ENCODE measurements around the gene RPL32. TPM values are rescaled to one million over a fixed set of nuclear protein-coding genes. Genes with fewer than 3 reads are reported as not detected.

The RPL32 gene
- total RNA-seq, 1 experiment from 2014 or later: 1,853 TPM

GRCh38 chr3:12807066-12807465 is 34.3 kb downstream of the RPL32 start:
- TF ChIP-seq CTCF (IDR thresholded peaks at IDR 0.05 in 2 of 3, conservative IDR thresholded peaks at IDR 0.05 in 1 of 3; ENCODE audit: borderline replicate concordance in 1 of 3, insufficient read depth in 1 of 3, low read depth in 2 of 3, low read length in 2 of 3): peak in 2 of 3 experiments; percentile 27 to 32; a peak in 2 of 6 replicates
- peak; percentile 19; the same call in 1 of the 2 replicates for TF ChIP-seq RAD21 (IDR thresholded peaks at IDR 0.05; ENCODE audit: low read depth)
- TF ChIP-seq ATF3 (IDR thresholded peaks at IDR 0.05): no peak
- H3K79me2 ChIP-seq (ENCODE audit: insufficient read depth, low read length): no peaks in the 10 kb centered on the region
- no peaks in the 10 kb centered on the region for H3K27me3 ChIP-seq (ENCODE audit: insufficient read depth, low read length)
- peaks cover 9 to 16% of the 10 kb centered on the region in 2 experiments for H3K4me1 ChIP-seq (ENCODE audit: control insufficient read depth in 1 of 2, insufficient read depth in 2 of 2, low read length in 2 of 2)
- DNase-seq (ENCODE audit: low read depth, low spot score) (no peak), ATAC-seq (no peak)
- no peak overlapping the region for H3K4me3 ChIP-seq (replicated peaks in 1 of 2; ENCODE audit: low read depth in 1 of 2, low read length in 2 of 2)
- no peak overlapping the region for H3K27ac ChIP-seq (ENCODE audit: low read depth, low read length)
- BruUV-seq (replicated peaks): no TSS peak
- H4K20me1 ChIP-seq (ENCODE audit: insufficient read depth): no peaks in the 10 kb centered on the region
- H3K36me3 ChIP-seq (ENCODE audit: control insufficient read depth in 1 of 2, insufficient read depth in 2 of 2, low read length in 2 of 2): no peaks in the 10 kb centered on the region
- ChIA-PET CTCF (interaction anchor here (1.3 to 1.5 kb wide), 3 partner anchors 16 to 245 kb away, joined by 3 read pairs; no protein-coding TSS in a partner anchor), POLR2A (interaction anchor here (0.9 kb wide), 1 partner anchor 48 kb away, joined by 3 read pairs; the partner anchor contains the start of gene TMEM40), RAD21 (ENCODE audit: low non-redundant PET in 1 of 2, low total read pairs in 2 of 2, uncharacterized antibody in 2 of 2, unreplicated experiment in 2 of 2) (no interaction called here)
- no peak overlapping the region for H3K4me2 ChIP-seq (ENCODE audit: low read length)
- no peak overlapping the region for H2AFZ ChIP-seq (ENCODE audit: low read depth, low read length, poor library complexity, severe bottlenecking)
- intact Hi-C loops (cut with micrococcal nuclease): loop anchor here (2.0 kb wide), 1 partner anchor 100 kb away; no protein-coding TSS in a partner anchor
- no peaks in the 10 kb centered on the region for H3K9me3 ChIP-seq (ENCODE audit: control insufficient read depth in 1 of 2, insufficient read depth in 1 of 2, low read depth in 1 of 2, low read length in 2 of 2)
- no peak overlapping the region for H3K9ac ChIP-seq (ENCODE audit: low read length)
- no peaks in the 10 kb centered on the region for H3K9me2 ChIP-seq (ENCODE audit: insufficient read depth)

GRCh38 chr3:12803371-12803770 is 38.0 kb downstream of the RPL32 start:
- no peaks in the 10 kb centered on the region for H3K4me1 ChIP-seq (ENCODE audit: control insufficient read depth in 1 of 2, insufficient read depth in 2 of 2, low read length in 2 of 2)
- ChIA-PET CTCF (no interaction called here), RAD21 (ENCODE audit: low non-redundant PET in 1 of 2, low total read pairs in 2 of 2, uncharacterized antibody in 2 of 2, unreplicated experiment in 2 of 2) (no interaction called here)
- no peak for TF ChIP-seq SIN3A (IDR thresholded peaks at IDR 0.05; ENCODE audit: low read depth)
- no peak for TF ChIP-seq MAX (IDR thresholded peaks at IDR 0.05)
- TF ChIP-seq FOSL1 (IDR thresholded peaks at IDR 0.05; ENCODE audit: low read depth): no peak
- no peak for TF ChIP-seq EZH2phosphoT487 (IDR thresholded peaks at IDR 0.05; ENCODE audit: borderline replicate concordance)
- TF ChIP-seq ZNF274 (IDR thresholded peaks at IDR 0.05; ENCODE audit: low read depth, low read length): no peak
- no peak for TF ChIP-seq EGR1 (IDR thresholded peaks at IDR 0.05; ENCODE audit: low read depth)
- no peak for TF ChIP-seq SRF (IDR thresholded peaks at IDR 0.05; ENCODE audit: low read depth)
- TF ChIP-seq CTCF (IDR thresholded peaks at IDR 0.05 in 2 of 3, conservative IDR thresholded peaks at IDR 0.05 in 1 of 3; ENCODE audit: borderline replicate concordance in 1 of 3, insufficient read depth in 1 of 3, low read depth in 2 of 3, low read length in 2 of 3): no peak
- no peak for TF ChIP-seq EZH2 (IDR thresholded peaks at IDR 0.05)

More at GRCh38 chr3:12803371-12803770, 38.0 kb downstream of the RPL32 start:
- H3K4me3 ChIP-seq (replicated peaks in 1 of 2; ENCODE audit: low read depth in 1 of 2, low read length in 2 of 2): no peak overlapping the region
- no peaks in the 10 kb centered on the region for H3K9me3 ChIP-seq (ENCODE audit: control insufficient read depth in 1 of 2, insufficient read depth in 1 of 2, low read depth in 1 of 2, low read length in 2 of 2)
- no peak overlapping the region for H2AFZ ChIP-seq (ENCODE audit: low read depth, low read length, poor library complexity, severe bottlenecking)
- no peaks in the 10 kb centered on the region for H3K9me2 ChIP-seq (ENCODE audit: insufficient read depth)
- no peaks in the 10 kb centered on the region for H4K20me1 ChIP-seq (ENCODE audit: insufficient read depth)
- BruUV-seq (replicated peaks): no TSS peak
- H3K4me2 ChIP-seq (ENCODE audit: low read length): no peak overlapping the region
- no peak for DNase-seq (ENCODE audit: low read depth, low spot score)
- POLR2A ChIA-PET: no interaction called here
- intact Hi-C loops (cut with micrococcal nuclease): no loop called here
- no peak for ATAC-seq
- no peaks in the 10 kb centered on the region for H3K79me2 ChIP-seq (ENCODE audit: insufficient read depth, low read length)
- no peaks in the 10 kb centered on the region for H3K36me3 ChIP-seq (ENCODE audit: control insufficient read depth in 1 of 2, insufficient read depth in 2 of 2, low read length in 2 of 2)
- no peak overlapping the region for H3K9ac ChIP-seq (ENCODE audit: low read length)
- no peak overlapping the region for H3K27ac ChIP-seq (ENCODE audit: low read depth, low read length)
- no peaks in the 10 kb centered on the region for H3K27me3 ChIP-seq (ENCODE audit: insufficient read depth, low read length)
